Amygdala (tissue), 56 donors: Measurements from ENCODE around the gene PAX2.

Experiments
- DNase-seq, 56 donors: peaks; one replicate each; lab custom pipeline; 2025; lab: John Stamatoyannopoulos, UW

The PAX2 gene

GRCh38 chr10:100829097-100829870, 83.9 kb downstream of the PAX2 start:
- DNase-seq = no peak

DNA sequence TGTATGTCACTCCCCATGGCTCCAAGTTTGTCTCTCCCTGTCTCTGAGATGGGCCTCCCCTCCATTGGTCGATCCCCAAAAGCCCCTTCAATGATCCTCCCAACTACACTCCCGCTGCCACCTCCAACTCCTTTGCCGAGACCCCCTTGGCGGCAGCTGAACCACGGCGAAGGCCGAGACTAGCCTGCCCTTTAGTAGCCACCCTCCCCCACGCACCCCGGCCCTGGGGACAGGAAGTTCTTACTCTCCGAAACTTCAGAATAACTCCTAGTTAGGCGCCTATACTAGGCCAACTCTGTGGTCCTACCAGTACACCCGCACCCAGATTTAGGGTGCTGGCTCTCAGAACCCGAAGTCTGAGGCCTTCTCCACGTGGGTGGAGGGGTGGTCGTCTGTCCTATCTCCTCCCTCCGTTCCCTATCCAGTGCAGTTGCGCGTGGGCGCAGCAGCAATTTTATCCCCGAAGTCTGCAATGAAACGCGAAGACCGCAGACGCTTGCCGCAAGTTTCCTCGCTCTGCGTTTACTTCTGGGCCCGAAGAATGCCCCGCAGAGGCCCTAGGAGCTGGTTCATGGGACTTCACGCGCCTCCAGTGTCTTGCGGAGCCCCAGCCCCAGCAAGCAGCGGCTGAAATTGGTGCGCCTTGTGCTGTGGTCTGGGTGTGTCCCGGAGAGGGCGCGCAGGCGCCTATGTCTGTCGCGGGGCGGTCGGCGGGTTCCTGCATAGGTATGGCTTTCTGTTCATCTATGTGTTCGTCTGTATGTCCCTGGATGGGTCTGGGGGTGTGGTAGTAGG, 84.7 kb downstream of the PAX2 start:
- no peak for DNase-seq

DNA sequence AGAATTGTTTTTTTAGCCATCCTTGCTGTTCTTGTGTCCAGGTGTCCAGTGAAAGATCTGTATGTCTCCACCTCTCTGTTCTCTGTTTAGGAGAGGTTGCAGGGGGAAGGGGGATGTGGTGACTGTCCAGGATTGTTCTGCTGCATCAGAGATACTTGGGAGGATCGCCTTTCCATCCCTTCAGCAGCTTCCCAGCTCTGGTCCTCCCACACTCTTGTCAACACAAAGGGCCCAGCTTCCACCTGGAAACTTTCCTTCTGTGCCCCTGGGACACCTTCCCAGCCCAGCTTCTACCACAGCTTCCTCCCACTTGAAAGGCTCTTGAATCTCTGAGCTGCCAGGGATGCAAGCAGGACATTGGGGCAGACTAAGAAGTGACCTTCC, 85.3 kb downstream of the PAX2 start:
- no peak for DNase-seq

GRCh38 chr10:100831742-100832141, 86.4 kb downstream of the PAX2 start:
- DNase-seq = no peak

DNA sequence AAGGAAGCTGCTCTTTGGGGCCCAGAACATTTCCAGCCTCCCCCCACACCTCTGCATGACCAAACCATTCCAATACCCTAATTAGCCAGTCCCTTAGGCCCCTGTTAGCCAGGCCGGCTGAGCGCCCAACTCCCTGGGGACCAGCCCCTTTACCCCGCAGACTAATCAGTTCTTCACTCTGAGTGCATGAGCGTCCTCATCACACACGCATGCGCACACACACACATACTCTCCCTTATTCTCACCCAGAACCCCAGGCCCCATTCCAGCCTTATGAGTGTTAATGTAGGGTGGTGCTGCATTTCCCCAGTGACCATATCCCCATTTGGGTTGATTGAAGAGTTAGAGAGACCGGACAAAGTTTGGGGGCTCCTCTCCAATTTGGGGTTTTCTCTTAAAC, 90.4 kb downstream of the PAX2 start:
- DNase-seq = no peak

- no peak for DNase-seq
Observed at GRCh38 chr10:100836891-100837290, 91.5 kb downstream of the PAX2 start.

- DNase-seq = no peak
Observed at GRCh38 chr10:100837300-100837699, 91.9 kb downstream of the PAX2 start.

DNA sequence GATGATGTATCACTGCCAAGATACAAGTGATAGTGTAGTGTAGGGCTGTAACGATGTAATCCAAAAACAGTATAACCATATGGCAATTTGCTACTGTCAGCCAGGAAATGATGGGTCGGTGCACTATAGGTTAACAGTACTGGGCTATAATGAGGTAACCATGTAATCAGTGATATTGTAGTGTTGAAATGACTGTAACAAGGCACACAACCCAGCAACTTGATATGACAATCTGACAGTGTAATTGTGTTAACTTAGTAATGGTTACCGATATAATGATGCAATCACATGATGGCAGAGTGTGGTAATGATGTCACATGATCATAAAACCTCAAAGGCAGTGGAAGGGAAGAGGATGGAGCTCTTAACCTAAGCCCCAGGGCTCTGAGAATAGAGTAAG, 93.6 kb downstream of the PAX2 start:
- DNase-seq = no peak

GRCh38 chr10:100841528-100841927, 96.1 kb downstream of the PAX2 start:
- DNase-seq = no peak

DNA sequence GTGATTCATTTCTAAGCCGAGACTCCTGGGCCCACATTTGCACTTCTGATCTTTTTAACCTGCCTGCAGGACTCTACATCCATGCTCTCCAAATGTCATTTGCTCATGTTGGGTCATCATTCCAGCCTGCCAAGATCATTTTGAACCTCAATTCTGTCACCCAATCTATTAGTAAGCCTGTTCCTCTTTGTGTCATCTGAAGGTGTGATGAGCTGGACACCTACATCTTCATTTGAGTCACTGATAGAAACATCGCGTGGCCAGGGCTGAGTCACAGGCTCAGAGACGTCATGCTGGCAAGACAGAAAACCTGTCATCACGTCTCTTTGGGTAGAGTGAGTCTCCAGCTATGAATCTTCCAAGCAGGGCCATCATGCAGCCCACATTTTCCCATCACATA, 102.1 kb downstream of the PAX2 start:
- DNase-seq = peak in 2 of 56 donors; percentile 3 to 12

DNA sequence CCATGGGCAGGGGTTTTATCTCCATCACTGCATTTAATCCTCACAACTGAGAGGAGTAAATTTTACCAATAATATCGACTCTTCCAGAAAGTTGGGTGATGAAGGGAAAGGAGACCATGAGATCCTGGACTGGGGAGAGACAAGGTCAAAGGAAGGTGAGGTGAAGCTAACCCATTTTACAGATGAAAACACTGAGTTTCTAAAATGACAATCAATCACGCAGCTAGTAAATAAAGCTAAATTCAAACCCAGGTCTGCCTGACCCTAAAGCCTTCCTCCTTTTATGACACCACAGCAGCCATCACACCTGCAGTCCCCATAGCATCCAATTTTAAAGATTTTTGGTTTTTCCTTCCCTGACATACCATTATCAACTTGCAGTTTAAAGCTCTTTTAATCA, 103.4 kb downstream of the PAX2 start:
- no peak for DNase-seq

- peak in 2 of 56 donors; percentile 4 to 43 for DNase-seq
Observed at GRCh38 chr10:100858261-100858660, 112.9 kb downstream of the PAX2 start.

GRCh38 chr10:100858747-100859483, 113.5 kb downstream of the PAX2 start:
- peak in 6 of 56 donors; percentile 13 to 43 (median 20) for DNase-seq

- no peak for DNase-seq
Observed at GRCh38 chr10:100859484-100859763, 114.0 kb downstream of the PAX2 start.

DNA sequence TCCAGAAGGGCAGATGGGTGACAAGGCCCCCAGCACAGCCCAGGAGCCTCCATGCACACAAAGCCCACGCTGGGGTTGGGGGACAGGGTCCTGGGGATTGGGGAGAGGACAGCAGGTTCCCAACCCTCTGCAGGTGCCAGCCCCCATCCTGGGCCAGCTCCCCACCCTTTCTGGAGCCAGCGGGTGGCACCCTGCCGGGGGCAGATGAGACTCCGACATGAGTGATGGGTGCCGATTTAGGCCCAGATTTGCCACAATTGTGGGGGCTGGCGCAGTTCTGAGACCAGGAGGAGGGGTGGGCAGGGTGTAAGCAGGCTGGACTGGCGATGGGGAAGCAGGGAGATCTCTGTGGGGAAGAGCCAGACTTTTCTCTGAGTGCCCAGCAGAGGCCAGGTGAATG, 118.1 kb downstream of the PAX2 start:
- DNase-seq = no peak

GRCh38 chr10:100864036-100864885, 118.9 kb downstream of the PAX2 start:
- no peak for DNase-seq

GRCh38 chr10:100864978-100865377, 119.6 kb downstream of the PAX2 start:
- DNase-seq = peak in 1 of 56 donors; percentile 14

- DNase-seq = no peak
Observed at GRCh38 chr10:100866010-100866409, 120.6 kb downstream of the PAX2 start.

DNA sequence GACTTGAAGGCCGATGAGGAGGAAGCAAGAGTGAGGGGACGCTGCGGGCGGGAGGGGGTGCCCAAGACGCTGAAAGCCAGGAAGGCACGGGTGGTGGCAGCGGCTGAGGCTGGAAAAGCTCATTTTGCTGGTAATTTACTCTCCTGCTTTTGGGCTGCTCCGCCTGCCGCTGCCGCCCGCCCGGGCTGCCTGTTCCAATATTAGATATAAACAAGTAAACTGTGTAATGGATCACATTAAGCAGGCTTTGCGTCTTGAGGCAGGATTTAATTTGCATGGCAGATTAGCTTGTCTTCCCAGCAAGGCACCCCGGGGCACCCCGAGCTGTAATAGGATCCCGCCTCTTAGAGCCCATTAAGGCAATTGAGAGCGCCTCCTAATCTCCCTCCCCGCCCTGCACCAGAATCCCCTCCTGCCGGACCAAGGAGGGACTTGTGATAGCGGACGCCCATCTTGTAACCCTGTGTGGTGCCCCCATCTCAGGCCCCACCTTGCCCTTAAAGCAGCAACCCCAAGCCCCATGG, 121.3 kb downstream of the PAX2 start:
- no peak for DNase-seq

DNA sequence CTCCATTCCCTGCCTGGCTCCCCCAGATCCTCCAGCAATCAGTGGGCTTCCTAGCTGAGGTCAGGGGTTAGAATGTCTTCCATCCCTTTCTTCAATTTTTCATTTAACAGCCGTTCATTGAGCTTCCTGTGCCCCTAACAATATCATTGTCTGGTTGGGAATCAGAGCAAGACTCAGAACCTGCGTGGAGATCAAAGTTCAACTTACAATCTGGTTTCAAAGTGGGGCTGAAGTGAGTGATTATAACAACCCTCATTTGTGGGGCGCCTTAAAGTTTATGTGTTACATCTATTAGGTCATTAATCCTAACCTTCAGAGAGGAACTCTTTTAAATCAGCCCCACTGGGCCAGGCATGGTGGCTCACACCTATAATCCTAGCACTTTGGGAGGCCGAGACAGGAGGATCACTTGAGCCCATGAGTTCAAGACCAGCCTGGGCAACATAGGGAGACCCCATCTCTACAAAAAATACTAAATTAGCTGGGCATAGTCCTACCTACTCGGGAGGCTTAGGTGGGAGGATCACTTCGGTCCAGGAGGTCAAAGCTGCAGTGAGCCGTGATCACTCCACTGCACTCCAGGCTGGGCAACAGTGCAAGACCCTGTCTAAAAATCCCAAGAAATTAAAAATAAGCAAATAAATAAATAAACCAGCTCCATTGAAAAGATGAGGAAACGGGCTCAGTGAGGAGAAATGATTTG, 122.0 kb downstream of the PAX2 start:
- no peak for DNase-seq
